NCI-H1436 treated with DMSO at 0.1 percent for 48 hours (cell line): Measurements from ENCODE around the gene GRM1.

Experiments used
- DNase-seq: peaks from one replicate; lab custom pipeline; 2025; lab: John Stamatoyannopoulos, UW

GRM1 gene

GRCh38 chr6:146472918-146473317 lies 444.1 kb downstream of the GRM1 start:
- DNase-seq = no peak

GRCh38 chr6:146481527-146481926 lies 452.7 kb downstream of the GRM1 start:
- DNase-seq = no peak

- DNase-seq = no peak
Observed at GRCh38 chr6:146484411-146484810, 455.5 kb downstream of the GRM1 start.
